PC-9 (cell line): ENCODE measurements around the gene SMARCC2. TPM values are rescaled to one million over a fixed set of nuclear protein-coding genes. Genes with fewer than 3 reads are reported as not detected.

Source experiments
- BruUV-seq: library from RNA; stranded (reverse); fragments of 400-500 nt; replicated peaks from 2 replicates; lab custom pipeline; 2021; lab: Mats Ljungman, UMichigan
- CTCF ChIA-PET: fragments of 300-600 bp; sonication (Branson Sonifier 250); formaldehyde crosslinking; loops from one replicate; lab custom pipeline; 2022; ENCODE audit warnings: antibody characterized with exemption; lab: Charles Lee
- POLR2A ChIA-PET: fragments of 300-600 bp; sonication (Branson Sonifier 250); formaldehyde crosslinking; loops from one replicate; lab custom pipeline; 2022; ENCODE audit warnings: antibody characterized with exemption; ENCODE audit not compliant: unreplicated experiment; lab: Charles Lee
- DNase-seq, 2 experiments: peaks; one replicate each; pipeline versions ENCODE4 v3.0.0 to v3.0.0-alpha.2; 2015 to 2022; ENCODE audit warnings: mixed read lengths in 1 of 2
- H2AFZ ChIP-seq: fragments of 200-600 bp; sonication (generic); 2 replicates; pipeline ENCODE4 v1.8.1; 2017; ENCODE audit warnings: antibody characterized with exemption
- H3F3A ChIP-seq: fragments of 200-600 bp; sonication (generic); 2 replicates; pipeline ENCODE4 v1.8.1; 2017; ENCODE audit warnings: antibody characterized with exemption, mild to moderate bottlenecking, low read depth; ENCODE audit not compliant: insufficient read depth
- H3K27ac ChIP-seq: fragments of 200-600 bp; sonication (generic); 2 replicates; pipeline ENCODE4 v1.6.1; 2016; ENCODE audit warnings: mixed run types
- H3K27me3 ChIP-seq: fragments of 200-600 bp; sonication (generic); 2 replicates; pipeline ENCODE4 v1.6.1; 2016; ENCODE audit warnings: low read depth, mixed run types; ENCODE audit not compliant: insufficient read depth
- H3K36me3 ChIP-seq: fragments of 200-600 bp; sonication (generic); 2 replicates; pipeline ENCODE4 v1.6.1; 2016; ENCODE audit warnings: low read depth, mixed run types
- H3K4me1 ChIP-seq: fragments of 200-600 bp; sonication (generic); replicated peaks from 2 replicates; pipeline ENCODE4 v1.6.1; 2016; ENCODE audit warnings: mixed run types; ENCODE audit not compliant: insufficient read depth
- H3K4me2 ChIP-seq: fragments of 200-600 bp; sonication (generic); 2 replicates; pipeline ENCODE4 v1.6.1; 2017; ENCODE audit warnings: mixed run types
- H3K4me3 ChIP-seq: fragments of 200-600 bp; sonication (generic); 2 replicates; pipeline ENCODE4 v1.6.1; 2016; ENCODE audit warnings: mixed run types
- H3K79me2 ChIP-seq: fragments of 200-600 bp; sonication (generic); 2 replicates; pipeline ENCODE4 v1.6.1; 2017; ENCODE audit warnings: low read depth, mixed run types
- H3K9me2 ChIP-seq: fragments of 200-600 bp; sonication (generic); 2 replicates; pipeline ENCODE4 v1.8.1; 2017; ENCODE audit warnings: mild to moderate bottlenecking; ENCODE audit not compliant: insufficient read depth
- H3K9me3 ChIP-seq: fragments of 200-600 bp; sonication (generic); 2 replicates; pipeline ENCODE4 v1.8.1; 2016; ENCODE audit warnings: low read depth; ENCODE audit not compliant: insufficient read depth
- H4K20me1 ChIP-seq: fragments of 200-600 bp; sonication (generic); 2 replicates; pipeline ENCODE4 v1.8.1; 2017; ENCODE audit not compliant: insufficient read depth
- EZH2 ChIP-seq: fragments of 200-600 bp; sonication (generic); IDR thresholded peaks from 2 replicates; pipeline ENCODE4 v1.8.0; 2017; ENCODE audit warnings: antibody characterized with exemption, low read depth
- intact Hi-C: fragments of 100-400 bp; cut with micrococcal nuclease; formaldehyde crosslinking; loops from one replicate; pipeline ENCODE4 v1.10.0; 2022; ENCODE audit not compliant: unreplicated experiment
- total RNA-seq: library from RNA; stranded (reverse); gene quantifications from 2 replicates; pipeline ENCODE4 v1.2.3, GENCODE V29; 2021
- TF ChIP-seq, protein P1 (sequence below): fragments of 200-600 bp; sonication (generic); conservative IDR thresholded peaks from 2 replicates; pipeline ENCODE4 v1.6.1; 2017; ENCODE audit warnings: mixed run types, antibody characterized with exemption, mild to moderate bottlenecking, moderate library complexity

SMARCC2 gene
- total RNA-seq, 1 experiment from 2014 or later, result 86.4 TPM

- H3K4me3 ChIP-seq, result no peak overlapping the region; the same call in 1 of the 2 replicates
- POLR2A ChIA-PET, result interaction anchor here (0.6 to 0.7 kb wide), 2 partner anchors 59 to 101 kb away, joined by 3 to 6 read pairs; partner anchors contain the start of gene RNF41
- H3K9me2 ChIP-seq, result no peaks in the 10 kb centered on the region
- intact Hi-C loops, result no loop called here
- H3K27me3 ChIP-seq, result no peaks in the 10 kb centered on the region
- H3K4me1 ChIP-seq, result peaks cover 21% of the 10 kb centered on the region
- peak in 1 of 2 experiments; percentile 18 for DNase-seq
- H3F3A ChIP-seq, result peaks cover 29% of the 10 kb centered on the region
- peak overlapping the region; percentile 91 for H3K4me2 ChIP-seq
- TF ChIP-seq, protein P1, sequence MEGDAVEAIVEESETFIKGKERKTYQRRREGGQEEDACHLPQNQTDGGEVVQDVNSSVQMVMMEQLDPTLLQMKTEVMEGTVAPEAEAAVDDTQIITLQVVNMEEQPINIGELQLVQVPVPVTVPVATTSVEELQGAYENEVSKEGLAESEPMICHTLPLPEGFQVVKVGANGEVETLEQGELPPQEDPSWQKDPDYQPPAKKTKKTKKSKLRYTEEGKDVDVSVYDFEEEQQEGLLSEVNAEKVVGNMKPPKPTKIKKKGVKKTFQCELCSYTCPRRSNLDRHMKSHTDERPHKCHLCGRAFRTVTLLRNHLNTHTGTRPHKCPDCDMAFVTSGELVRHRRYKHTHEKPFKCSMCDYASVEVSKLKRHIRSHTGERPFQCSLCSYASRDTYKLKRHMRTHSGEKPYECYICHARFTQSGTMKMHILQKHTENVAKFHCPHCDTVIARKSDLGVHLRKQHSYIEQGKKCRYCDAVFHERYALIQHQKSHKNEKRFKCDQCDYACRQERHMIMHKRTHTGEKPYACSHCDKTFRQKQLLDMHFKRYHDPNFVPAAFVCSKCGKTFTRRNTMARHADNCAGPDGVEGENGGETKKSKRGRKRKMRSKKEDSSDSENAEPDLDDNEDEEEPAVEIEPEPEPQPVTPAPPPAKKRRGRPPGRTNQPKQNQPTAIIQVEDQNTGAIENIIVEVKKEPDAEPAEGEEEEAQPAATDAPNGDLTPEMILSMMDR, result no peak
- H3K9me3 ChIP-seq, result no peaks in the 10 kb centered on the region
- H3K36me3 ChIP-seq, result peaks cover 6% of the 10 kb centered on the region; the same call in 1 of the 2 replicates
- CTCF ChIA-PET, result interaction anchor here (0.5 to 1.6 kb wide), 8 partner anchors 8 to 633 kb away, joined by 3 to 7 read pairs (median 3); partner anchors contain the start of genes ESYT1, RNF41 and SMARCC2
- peaks cover 19% of the 10 kb centered on the region for H3K79me2 ChIP-seq
- no peak overlapping the region for H2AFZ ChIP-seq
- H3K27ac ChIP-seq, result peak overlapping the region; percentile 12; the same call in 1 of the 2 replicates
- no TSS peak for BruUV-seq
- no peaks in the 10 kb centered on the region for H4K20me1 ChIP-seq
These were observed 69.0 kb downstream of the SMARCC2 start for GRCh38 chr12:56120158-56120846.

GRCh38 chr12:56119361-56119796 lies 69.9 kb downstream of the SMARCC2 start:
- Histone ChIP-seq H3K9me3 (no peaks in the 10 kb centered on the region), H3K79me2 (peaks cover 19% of the 10 kb centered on the region), H4K20me1 (no peaks in the 10 kb centered on the region), H3K4me3 (peak overlapping the region; percentile 63; the same call in 1 of the 2 replicates), H3K9me2 (no peaks in the 10 kb centered on the region), H3F3A (peaks cover 38% of the 10 kb centered on the region), H3K27ac (peak overlapping the region; percentile 38), H2AFZ (no peak overlapping the region), H3K4me1 (peaks cover 26% of the 10 kb centered on the region), H3K36me3 (peaks cover 6% of the 10 kb centered on the region; the same call in 1 of the 2 replicates), H3K4me2 (peak overlapping the region; percentile 91), H3K27me3 (no peaks in the 10 kb centered on the region)
- DNase-seq, result peak; percentile 70 to 83
- TF ChIP-seq EZH2, result no peak
- TF ChIP-seq, protein P1, result peak; percentile 90
- intact Hi-C loops, result loop anchor here (1.0 to 5.0 kb wide), 11 partner anchors 38 to 888 kb away; partner anchors contain the start of genes COQ10A, CS, MYL6 and NABP2
- CTCF ChIA-PET, result interaction anchor here (0.5 to 1.7 kb wide), 9 partner anchors 9 to 634 kb away, joined by 3 to 7 read pairs (median 3); partner anchors contain the start of genes ESYT1, RNF41 and SMARCC2
- POLR2A ChIA-PET, result interaction anchor here (0.5 to 0.7 kb wide), 3 partner anchors 58 to 147 kb away, joined by 3 to 10 read pairs (median 7); partner anchors contain the start of gene COQ10A
- BruUV-seq, result no TSS peak

DNA sequence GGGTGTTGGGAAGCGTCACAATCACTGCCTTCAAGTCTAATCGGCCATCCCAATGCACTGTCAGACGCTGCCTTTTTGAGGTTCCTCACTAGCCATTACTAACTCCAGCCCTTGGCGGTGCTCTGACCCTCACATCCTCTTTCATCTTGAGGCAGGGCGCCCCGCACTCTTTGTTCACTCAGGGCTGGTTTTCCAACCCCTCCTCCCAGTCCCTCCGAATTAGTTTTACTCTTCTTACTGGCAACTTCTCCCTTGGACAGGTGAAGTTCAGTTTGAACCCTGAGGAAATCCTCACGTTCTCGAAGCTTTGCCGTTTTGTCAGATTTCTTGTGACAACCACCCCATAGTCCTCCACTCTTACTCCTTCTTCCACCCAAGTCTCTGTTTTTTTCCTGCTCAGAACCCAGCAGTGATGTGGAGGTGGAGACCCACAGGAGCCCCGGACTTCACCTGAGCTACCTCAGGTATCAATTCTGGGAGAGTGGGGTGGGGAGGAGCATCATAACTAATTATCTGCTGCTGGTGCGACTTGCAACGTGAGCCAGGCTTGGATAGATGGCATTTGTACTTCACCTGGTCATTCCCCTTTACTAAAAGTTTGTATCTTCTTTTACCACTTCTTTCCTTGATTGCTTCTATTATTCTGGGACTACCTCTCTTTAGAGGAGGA lies 70.5 kb downstream of the SMARCC2 start:
- TF ChIP-seq EZH2, result no peak
- peaks cover 26% of the 10 kb centered on the region for H3K4me1 ChIP-seq

More for the DNA sequence above, 70.5 kb downstream of the SMARCC2 start:
- H3K27ac ChIP-seq, result peak overlapping the region; percentile 38; the same call in 1 of the 2 replicates
- DNase-seq, result no peak
- BruUV-seq, result no TSS peak
- H3K9me2 ChIP-seq, result no peaks in the 10 kb centered on the region
- H3K9me3 ChIP-seq, result no peaks in the 10 kb centered on the region
- no peaks in the 10 kb centered on the region for H3K27me3 ChIP-seq
- no peaks in the 10 kb centered on the region for H4K20me1 ChIP-seq
- H2AFZ ChIP-seq, result peak overlapping the region; percentile 71
- H3K4me3 ChIP-seq, result peak overlapping the region; percentile 63
- H3F3A ChIP-seq, result peaks cover 43% of the 10 kb centered on the region
- CTCF ChIA-PET, result interaction anchor here (0.6 to 1.7 kb wide), 7 partner anchors 14 to 382 kb away, joined by 3 to 15 read pairs (median 5); partner anchors contain the start of genes PA2G4, RNF41 and SMARCC2
- peak overlapping the region; percentile 91 for H3K4me2 ChIP-seq
- POLR2A ChIA-PET, result interaction anchor here (0.5 to 1.0 kb wide), 8 partner anchors 15 to 902 kb away, joined by 3 to 16 read pairs (median 4); partner anchors contain the start of genes COQ10A, RAB5B and RBMS2
- H3K79me2 ChIP-seq, result peaks cover 19% of the 10 kb centered on the region
- intact Hi-C loops, result loop anchor here (1.0 to 5.0 kb wide), 12 partner anchors 15 to 888 kb away; partner anchors contain the start of genes COQ10A, CS, MYL6 and NABP2
- H3K36me3 ChIP-seq, result peaks cover 6% of the 10 kb centered on the region; the same call in 1 of the 2 replicates
